HG03575 (cell line): ENCODE results near the gene PDLIM3.
A peak's percentile ranks its signal among the peaks of the same experiment; 100 is the strongest.

Source experiments
- ATAC-seq: cut with Tn5 transposase; IDR thresholded peaks from one replicate; pipeline ENCODE4 v1.9.1; 2021; ENCODE audit not compliant: unreplicated experiment, insufficient number of reproducible peaks, low FRiP score; ENCODE audit errors: extremely low read depth

Gene PDLIM3

GRCh38 chr4:185481401-185481800 is 53.9 kb downstream of the PDLIM3 start:
- no peak for ATAC-seq

GRCh38 chr4:185480016-185480732 is 55.1 kb downstream of the PDLIM3 start:
- ATAC-seq = no peak

- ATAC-seq = peak; percentile 81
Measured at GRCh38 chr4:185479507-185479971, 55.8 kb downstream of the PDLIM3 start.

- ATAC-seq = no peak
Measured at GRCh38 chr4:185473247-185473646, 62.1 kb downstream of the PDLIM3 start.

GRCh38 chr4:185472103-185472542 is 63.2 kb downstream of the PDLIM3 start:
- ATAC-seq = no peak

- ATAC-seq = peak; percentile 56
Measured at GRCh38 chr4:185471235-185472102, 63.8 kb downstream of the PDLIM3 start, which contains the start of gene CCDC110. CCDC110 (minus strand) TSS chr4:185471733; CDS start chr4:185471683, 50 bp downstream.

- ATAC-seq = no peak
Measured at GRCh38 chr4:185470501-185471195, 64.7 kb downstream of the PDLIM3 start.

GRCh38 chr4:185469580-185470154 is 65.6 kb downstream of the PDLIM3 start:
- no peak for ATAC-seq

- ATAC-seq = no peak
Measured at GRCh38 chr4:185468999-185469398, 66.3 kb downstream of the PDLIM3 start.

GRCh38 chr4:185467991-185468390 is 67.3 kb downstream of the PDLIM3 start:
- ATAC-seq = no peak

GRCh38 chr4:185467101-185467500 is 68.2 kb downstream of the PDLIM3 start:
- ATAC-seq = no peak

GRCh38 chr4:185465707-185466106 is 69.6 kb downstream of the PDLIM3 start:
- no peak for ATAC-seq

GRCh38 chr4:185464887-185465286 is 70.4 kb downstream of the PDLIM3 start:
- ATAC-seq = no peak

GRCh38 chr4:185464183-185464582 is 71.1 kb downstream of the PDLIM3 start:
- ATAC-seq = no peak

- ATAC-seq = no peak
Measured at GRCh38 chr4:185463541-185463940, 71.8 kb downstream of the PDLIM3 start.

GRCh38 chr4:185461565-185461964 is 73.7 kb downstream of the PDLIM3 start:
- no peak for ATAC-seq

GRCh38 chr4:185457136-185457535 is 78.2 kb downstream of the PDLIM3 start:
- ATAC-seq = no peak

GRCh38 chr4:185456131-185456530 is 79.2 kb downstream of the PDLIM3 start:
- no peak for ATAC-seq
